Naive B cell (primary cell): Measurements from ENCODE around the gene MAP3K4. TPM values are rescaled to one million over a fixed set of nuclear protein-coding genes. Genes with fewer than 3 reads are reported as not detected.

Experiments used
- ATAC-seq, 2 donors: fragments of 150-1000 bp; cut with Tn5 transposase; 2 replicates each; pipeline ENCODE4 v1.10.0; 2021; ENCODE audit warnings: low read depth in 2 of 2, mild to moderate bottlenecking in 2 of 2, moderate library complexity in 2 of 2
- DNase-seq: peaks from one replicate; pipeline ENCODE4 v3.0.0; 2022
- H3K27ac Mint-ChIP-seq, 6 donors: one replicate each; pipeline ENCODE4 v1.8.0; 2020 to 2022; ENCODE audit warnings: mild to moderate bottlenecking in 6 of 6, mixed read lengths in 6 of 6, moderate library complexity in 5 of 6, inconsistent platforms in 2 of 6
- H3K27me3 Mint-ChIP-seq, 3 donors: one replicate each; pipeline ENCODE4 v1.8.0; 2021 to 2022; ENCODE audit warnings: mixed read lengths in 3 of 3, mild to moderate bottlenecking in 1 of 3
- H3K36me3 Mint-ChIP-seq, 2 donors: one replicate each; pipeline ENCODE4 v1.8.0; 2020 to 2022; ENCODE audit warnings: mixed read lengths in 2 of 2, inconsistent platforms in 1 of 2, mild to moderate bottlenecking in 1 of 2
- H3K4me1 Mint-ChIP-seq, 3 donors: one replicate each; pipeline ENCODE4 v1.8.0; 2020 to 2022; ENCODE audit warnings: mixed read lengths in 3 of 3, inconsistent platforms in 1 of 3, mild to moderate bottlenecking in 1 of 3, moderate library complexity in 1 of 3
- H3K4me3 Mint-ChIP-seq, 8 donors: one replicate each; pipeline ENCODE4 v1.8.0; 2020 to 2022; ENCODE audit warnings: mild to moderate bottlenecking in 8 of 8, mixed read lengths in 8 of 8, moderate library complexity in 8 of 8, inconsistent platforms in 2 of 8
- H3K9me3 Mint-ChIP-seq, 7 donors: one replicate each; pipeline ENCODE4 v1.8.0; 2020 to 2022; ENCODE audit warnings: mixed read lengths in 7 of 7, mild to moderate bottlenecking in 5 of 7, inconsistent platforms in 2 of 7, moderate library complexity in 1 of 7
- polyA plus RNA-seq, 6 donors: library from polyadenylated mRNA; unstranded; fragments of 300-500 nt; fragmentation: Illumina TruSeq; gene quantifications; one replicate each; pipeline ENCODE4 v1.2.3, GENCODE V29; 2021; ENCODE audit warnings: low read depth in 6 of 6

Gene MAP3K4, protein sequence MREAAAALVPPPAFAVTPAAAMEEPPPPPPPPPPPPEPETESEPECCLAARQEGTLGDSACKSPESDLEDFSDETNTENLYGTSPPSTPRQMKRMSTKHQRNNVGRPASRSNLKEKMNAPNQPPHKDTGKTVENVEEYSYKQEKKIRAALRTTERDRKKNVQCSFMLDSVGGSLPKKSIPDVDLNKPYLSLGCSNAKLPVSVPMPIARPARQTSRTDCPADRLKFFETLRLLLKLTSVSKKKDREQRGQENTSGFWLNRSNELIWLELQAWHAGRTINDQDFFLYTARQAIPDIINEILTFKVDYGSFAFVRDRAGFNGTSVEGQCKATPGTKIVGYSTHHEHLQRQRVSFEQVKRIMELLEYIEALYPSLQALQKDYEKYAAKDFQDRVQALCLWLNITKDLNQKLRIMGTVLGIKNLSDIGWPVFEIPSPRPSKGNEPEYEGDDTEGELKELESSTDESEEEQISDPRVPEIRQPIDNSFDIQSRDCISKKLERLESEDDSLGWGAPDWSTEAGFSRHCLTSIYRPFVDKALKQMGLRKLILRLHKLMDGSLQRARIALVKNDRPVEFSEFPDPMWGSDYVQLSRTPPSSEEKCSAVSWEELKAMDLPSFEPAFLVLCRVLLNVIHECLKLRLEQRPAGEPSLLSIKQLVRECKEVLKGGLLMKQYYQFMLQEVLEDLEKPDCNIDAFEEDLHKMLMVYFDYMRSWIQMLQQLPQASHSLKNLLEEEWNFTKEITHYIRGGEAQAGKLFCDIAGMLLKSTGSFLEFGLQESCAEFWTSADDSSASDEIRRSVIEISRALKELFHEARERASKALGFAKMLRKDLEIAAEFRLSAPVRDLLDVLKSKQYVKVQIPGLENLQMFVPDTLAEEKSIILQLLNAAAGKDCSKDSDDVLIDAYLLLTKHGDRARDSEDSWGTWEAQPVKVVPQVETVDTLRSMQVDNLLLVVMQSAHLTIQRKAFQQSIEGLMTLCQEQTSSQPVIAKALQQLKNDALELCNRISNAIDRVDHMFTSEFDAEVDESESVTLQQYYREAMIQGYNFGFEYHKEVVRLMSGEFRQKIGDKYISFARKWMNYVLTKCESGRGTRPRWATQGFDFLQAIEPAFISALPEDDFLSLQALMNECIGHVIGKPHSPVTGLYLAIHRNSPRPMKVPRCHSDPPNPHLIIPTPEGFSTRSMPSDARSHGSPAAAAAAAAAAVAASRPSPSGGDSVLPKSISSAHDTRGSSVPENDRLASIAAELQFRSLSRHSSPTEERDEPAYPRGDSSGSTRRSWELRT (N-terminal part only)
- 10 to 100 TPM in 2 of 6 donors, 1 to 10 TPM in 4; 3.4 to 12.7 (median 8.5) TPM for polyA plus RNA-seq

DNA sequence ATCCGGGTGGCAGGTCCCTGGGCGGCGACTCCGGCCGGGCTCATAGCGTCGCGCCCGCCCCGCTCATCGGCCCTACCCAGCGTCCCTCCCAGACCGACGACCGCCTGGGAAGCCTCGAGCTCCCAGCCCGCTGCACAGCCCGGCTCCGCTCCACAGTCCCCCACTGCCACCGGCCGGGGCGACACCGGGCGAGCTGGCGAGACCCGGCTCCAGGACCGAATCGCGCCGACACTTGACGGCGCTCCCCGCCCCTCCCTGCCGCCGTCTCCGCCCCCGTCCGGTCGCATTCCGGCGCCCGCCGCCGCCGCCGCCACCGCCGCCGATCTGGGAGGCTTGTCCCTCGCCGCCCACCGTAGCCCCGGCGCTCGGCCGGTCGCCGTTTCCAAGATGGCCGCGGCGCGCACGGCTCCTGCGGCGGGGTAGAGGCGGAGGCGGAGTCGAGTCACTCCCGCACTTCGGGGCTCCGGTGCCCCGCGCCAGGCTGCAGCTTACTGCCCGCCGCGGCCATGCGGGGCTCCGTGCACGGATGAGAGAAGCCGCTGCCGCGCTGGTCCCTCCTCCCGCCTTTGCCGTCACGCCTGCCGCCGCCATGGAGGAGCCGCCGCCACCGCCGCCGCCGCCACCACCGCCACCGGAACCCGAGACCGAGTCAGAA, at the start of gene MAP3K4:
TSS of gene MAP3K4 (plus strand) at position 364 of the 655 bp plus-strand sequence. CDS start at position 527, 163 bp downstream.
- H3K4me3 Mint-ChIP-seq = peak within 1 kb of the TSS; percentile 94 to 100 (median 96)
- peaks cover 8 to 16% (median 11%) of the 10 kb centered on the region in 3 donors for H3K27me3 Mint-ChIP-seq
- ATAC-seq = peak; percentile 69 to 71
- peak; percentile 84 for DNase-seq
- peak within 1 kb of the TSS; percentile 88 to 96 (median 94) for H3K27ac Mint-ChIP-seq
- H3K36me3 Mint-ChIP-seq = peaks cover 0 to 15% of the 10 kb centered on the region in 2 donors
- H3K4me1 Mint-ChIP-seq = peaks cover 20 to 33% (median 33%) of the 10 kb centered on the region in 3 donors
- H3K9me3 Mint-ChIP-seq = peaks cover 2 to 14% (median 9%) of the 10 kb centered on the region in 7 donors

- Mint-ChIP-seq H3K4me1 (no peaks in the 10 kb centered on the region), H3K27ac (no peak overlapping the region), H3K4me3 (no peak overlapping the region), H3K36me3 (no peaks in the 10 kb centered on the region), H3K9me3 (no peaks in the 10 kb centered on the region), H3K27me3 (peaks cover 14 to 24% (median 23%) of the 10 kb centered on the region in 3 donors)
- DNase-seq = no peak
- no peak for ATAC-seq
Measured at GRCh38 chr6:160943997-160944396, 47.6 kb upstream of the MAP3K4 start.

GRCh38 chr6:160945516-160946177, 45.9 kb upstream of the MAP3K4 start:
- Mint-ChIP-seq H3K9me3 (no peaks in the 10 kb centered on the region), H3K36me3 (no peaks in the 10 kb centered on the region), H3K4me3 (no peak overlapping the region), H3K4me1 (no peaks in the 10 kb centered on the region), H3K27me3 (peaks cover 11 to 20% (median 11%) of the 10 kb centered on the region in 3 donors), H3K27ac (no peak overlapping the region)
- DNase-seq (no peak), ATAC-seq (no peak)

- no peak overlapping the region for H3K27ac Mint-ChIP-seq
- no peaks in the 10 kb centered on the region for H3K36me3 Mint-ChIP-seq
- H3K4me1 Mint-ChIP-seq = no peaks in the 10 kb centered on the region
- DNase-seq = no peak
- no peak overlapping the region for H3K4me3 Mint-ChIP-seq
- ATAC-seq = no peak
- peaks cover 0 to 4% (median 2%) of the 10 kb centered on the region in 7 donors for H3K9me3 Mint-ChIP-seq
- peaks cover 12 to 34% (median 20%) of the 10 kb centered on the region in 3 donors for H3K27me3 Mint-ChIP-seq
Measured at GRCh38 chr6:160949531-160949930, 42.0 kb upstream of the MAP3K4 start.

GRCh38 chr6:160950507-160950906, 41.1 kb upstream of the MAP3K4 start:
- no peak for DNase-seq

GRCh38 chr6:160951187-160952030, 40.2 kb upstream of the MAP3K4 start:
- Mint-ChIP-seq H3K36me3 (no peaks in the 10 kb centered on the region), H3K4me3 (no peak overlapping the region), H3K4me1 (no peaks in the 10 kb centered on the region), H3K27me3 (peaks cover 16 to 47% (median 31%) of the 10 kb centered on the region in 3 donors), H3K9me3 (peaks cover 0 to 5% (median 2%) of the 10 kb centered on the region in 7 donors), H3K27ac (peak overlapping the region in 1 of 6 donors; percentile 1)
- no peak for ATAC-seq
- DNase-seq = no peak

More at GRCh38 chr6:160950507-160950906, 41.1 kb upstream of the MAP3K4 start:
- Mint-ChIP-seq H3K9me3 (peaks cover 0 to 5% (median 2%) of the 10 kb centered on the region in 7 donors), H3K4me1 (no peaks in the 10 kb centered on the region), H3K4me3 (no peak overlapping the region), H3K27me3 (peaks cover 14 to 38% (median 22%) of the 10 kb centered on the region in 3 donors), H3K27ac (no peak overlapping the region), H3K36me3 (no peaks in the 10 kb centered on the region)
- ATAC-seq = no peak

GRCh38 chr6:160952633-160953281, 38.8 kb upstream of the MAP3K4 start:
- Mint-ChIP-seq H3K4me3 (no peak overlapping the region), H3K36me3 (no peaks in the 10 kb centered on the region), H3K27me3 (peaks cover 14 to 54% (median 36%) of the 10 kb centered on the region in 3 donors), H3K27ac (no peak overlapping the region), H3K4me1 (no peaks in the 10 kb centered on the region), H3K9me3 (peaks cover 0 to 5% (median 3%) of the 10 kb centered on the region in 7 donors)
- DNase-seq = no peak
- no peak for ATAC-seq

- ATAC-seq (no peak), DNase-seq (no peak)
- Mint-ChIP-seq H3K27ac (no peak overlapping the region), H3K4me1 (no peaks in the 10 kb centered on the region), H3K4me3 (no peak overlapping the region), H3K27me3 (peaks cover 14 to 48% (median 36%) of the 10 kb centered on the region in 3 donors), H3K9me3 (peaks cover 0 to 5% (median 3%) of the 10 kb centered on the region in 7 donors), H3K36me3 (no peaks in the 10 kb centered on the region)
Measured at GRCh38 chr6:160955508-160956295, 35.9 kb upstream of the MAP3K4 start.

GRCh38 chr6:160956300-160957035, 35.1 kb upstream of the MAP3K4 start:
- H3K4me1 Mint-ChIP-seq = no peaks in the 10 kb centered on the region
- H3K27me3 Mint-ChIP-seq = peaks cover 10 to 40% (median 33%) of the 10 kb centered on the region in 3 donors
- H3K9me3 Mint-ChIP-seq = peaks cover 0 to 5% (median 3%) of the 10 kb centered on the region in 7 donors
- ATAC-seq (no peak), DNase-seq (no peak)
- H3K4me3 Mint-ChIP-seq = no peak overlapping the region
- no peaks in the 10 kb centered on the region for H3K36me3 Mint-ChIP-seq
- H3K27ac Mint-ChIP-seq = peak overlapping the region in 2 of 6 donors; percentile 6 to 54
